Measurements from ENCODE around the gene CHST8.

Gene CHST8

GRCh38 chr19:33621811-33622504, at the start of gene CHST8:
TSS of gene CHST8 (plus strand) at chr19:33621953. CDS start at chr19:33689262, 67,309 bp downstream.
- Histone ChIP-seq H3K27me3 (ENCODE audit: low read depth) (peaks cover 26% of the 10 kb centered on the region), H3K4me1 (no peaks in the 10 kb centered on the region), H3K9me3 (no peaks in the 10 kb centered on the region), H3K36me3 (replicated peaks) (no peaks in the 10 kb centered on the region), H3K4me3 (peak within 1 kb of the TSS; percentile 38)
- in situ Hi-C loops (cut with MboI; ENCODE audit: low sequenced_read_pairs): no loop called here
- DNase-seq (ENCODE audit: low spot score in 2 of 2): peak; percentile 52 to 80

- in situ Hi-C loops (cut with MboI; ENCODE audit: low sequenced_read_pairs): no loop called here
- no peaks in the 10 kb centered on the region for H3K36me3 ChIP-seq (replicated peaks)
- no peak for DNase-seq (ENCODE audit: low spot score in 2 of 2)
- no peak overlapping the region for H3K4me3 ChIP-seq
- H3K4me1 ChIP-seq: 0 out of 2 replicates have a peak, but pooled peaks cover 2% of the 10 kb centered on the region
- no peaks in the 10 kb centered on the region for H3K27me3 ChIP-seq (ENCODE audit: low read depth)
- H3K9me3 ChIP-seq: peaks cover 9% of the 10 kb centered on the region; the same call in 1 of the 2 replicates
Measured at GRCh38 chr19:33572929-33573328, 48.8 kb upstream of the CHST8 start.

- H3K4me1 ChIP-seq: 0 out of 2 replicates have a peak, but pooled peaks cover 2% of the 10 kb centered on the region
- H3K9me3 ChIP-seq: peaks cover 9% of the 10 kb centered on the region; the same call in 1 of the 2 replicates
- H3K4me3 ChIP-seq: no peak overlapping the region
- H3K27me3 ChIP-seq (ENCODE audit: low read depth): no peaks in the 10 kb centered on the region
- DNase-seq (ENCODE audit: low spot score in 2 of 2): no peak
- in situ Hi-C loops (cut with MboI; ENCODE audit: low sequenced_read_pairs): no loop called here
- no peaks in the 10 kb centered on the region for H3K36me3 ChIP-seq (replicated peaks)
Measured at GRCh38 chr19:33574824-33575223, 46.9 kb upstream of the CHST8 start.

GRCh38 chr19:33578697-33579096, 43.1 kb upstream of the CHST8 start:
- Histone ChIP-seq H3K27me3 (ENCODE audit: low read depth) (no peaks in the 10 kb centered on the region), H3K4me3 (no peak overlapping the region), H3K36me3 (replicated peaks) (no peaks in the 10 kb centered on the region), H3K9me3 (peaks cover 9% of the 10 kb centered on the region; the same call in 1 of the 2 replicates), H3K4me1 (0 out of 2 replicates have a peak, but pooled peaks cover 2% of the 10 kb centered on the region)
- in situ Hi-C loops (cut with MboI; ENCODE audit: low sequenced_read_pairs): no loop called here
- no peak for DNase-seq (ENCODE audit: low spot score in 2 of 2)

- 0 out of 2 replicates have a peak, but pooled peaks cover 2% of the 10 kb centered on the region for H3K4me1 ChIP-seq
- no peaks in the 10 kb centered on the region for H3K36me3 ChIP-seq (replicated peaks)
- H3K27me3 ChIP-seq (ENCODE audit: low read depth): no peaks in the 10 kb centered on the region
- H3K9me3 ChIP-seq: no peaks in the 10 kb centered on the region
- in situ Hi-C loops (cut with MboI; ENCODE audit: low sequenced_read_pairs): no loop called here
- no peak for DNase-seq (ENCODE audit: low spot score in 2 of 2)
- H3K4me3 ChIP-seq: no peak overlapping the region
Measured at GRCh38 chr19:33580026-33580644, 41.6 kb upstream of the CHST8 start.

GRCh38 chr19:33580645-33581037, 41.1 kb upstream of the CHST8 start:
- no peak for DNase-seq (ENCODE audit: low spot score in 2 of 2)
- H3K4me1 ChIP-seq: 0 out of 2 replicates have a peak, but pooled peaks cover 2% of the 10 kb centered on the region
- in situ Hi-C loops (cut with MboI; ENCODE audit: low sequenced_read_pairs): no loop called here

GRCh38 chr19:33582914-33583313, 38.8 kb upstream of the CHST8 start:
- in situ Hi-C loops (cut with MboI; ENCODE audit: low sequenced_read_pairs): no loop called here
- H3K4me3 ChIP-seq: no peak overlapping the region
- H3K27me3 ChIP-seq (ENCODE audit: low read depth): no peaks in the 10 kb centered on the region
- H3K4me1 ChIP-seq: no peaks in the 10 kb centered on the region
- DNase-seq (ENCODE audit: low spot score in 2 of 2): no peak
- no peaks in the 10 kb centered on the region for H3K36me3 ChIP-seq (replicated peaks)
- H3K9me3 ChIP-seq: no peaks in the 10 kb centered on the region

More at GRCh38 chr19:33580645-33581037, 41.1 kb upstream of the CHST8 start:
- Histone ChIP-seq H3K27me3 (ENCODE audit: low read depth) (no peaks in the 10 kb centered on the region), H3K4me3 (no peak overlapping the region), H3K36me3 (replicated peaks) (no peaks in the 10 kb centered on the region), H3K9me3 (no peaks in the 10 kb centered on the region)

- Histone ChIP-seq H3K4me3 (no peak overlapping the region), H3K9me3 (no peaks in the 10 kb centered on the region), H3K27me3 (ENCODE audit: low read depth) (no peaks in the 10 kb centered on the region), H3K4me1 (no peaks in the 10 kb centered on the region), H3K36me3 (replicated peaks) (no peaks in the 10 kb centered on the region)
- DNase-seq (ENCODE audit: low spot score in 2 of 2): no peak
- in situ Hi-C loops (cut with MboI; ENCODE audit: low sequenced_read_pairs): no loop called here
Measured at GRCh38 chr19:33587150-33587549, 34.6 kb upstream of the CHST8 start.

GRCh38 chr19:33590224-33590623, 31.5 kb upstream of the CHST8 start:
- in situ Hi-C loops (cut with MboI; ENCODE audit: low sequenced_read_pairs): no loop called here
- no peak for DNase-seq (ENCODE audit: low spot score in 2 of 2)
- no peaks in the 10 kb centered on the region for H3K9me3 ChIP-seq
- H3K4me3 ChIP-seq: no peak overlapping the region
- no peaks in the 10 kb centered on the region for H3K36me3 ChIP-seq (replicated peaks)
- no peaks in the 10 kb centered on the region for H3K27me3 ChIP-seq (ENCODE audit: low read depth)
- no peaks in the 10 kb centered on the region for H3K4me1 ChIP-seq

- no peaks in the 10 kb centered on the region for H3K9me3 ChIP-seq
- no peaks in the 10 kb centered on the region for H3K27me3 ChIP-seq (ENCODE audit: low read depth)
- H3K4me3 ChIP-seq: no peak overlapping the region
- H3K36me3 ChIP-seq (replicated peaks): no peaks in the 10 kb centered on the region
- in situ Hi-C loops (cut with MboI; ENCODE audit: low sequenced_read_pairs): no loop called here
- H3K4me1 ChIP-seq: no peaks in the 10 kb centered on the region
- no peak for DNase-seq (ENCODE audit: low spot score in 2 of 2)
Measured at GRCh38 chr19:33595783-33596182, 26.0 kb upstream of the CHST8 start.

GRCh38 chr19:33601583-33601982, 20.2 kb upstream of the CHST8 start:
- H3K9me3 ChIP-seq: peaks cover 5% of the 10 kb centered on the region
- no peaks in the 10 kb centered on the region for H3K4me1 ChIP-seq
- in situ Hi-C loops (cut with MboI; ENCODE audit: low sequenced_read_pairs): no loop called here
- DNase-seq (ENCODE audit: low spot score in 2 of 2): no peak
- peaks cover under 1% of the 10 kb centered on the region; the same call in 1 of the 2 replicates for H3K27me3 ChIP-seq (ENCODE audit: low read depth)
- no peaks in the 10 kb centered on the region for H3K36me3 ChIP-seq (replicated peaks)
- no peak overlapping the region for H3K4me3 ChIP-seq

- Histone ChIP-seq H3K27me3 (ENCODE audit: low read depth) (peaks cover 3% of the 10 kb centered on the region; the same call in 1 of the 2 replicates), H3K4me3 (no peak overlapping the region), H3K4me1 (no peaks in the 10 kb centered on the region), H3K9me3 (peaks cover 5% of the 10 kb centered on the region), H3K36me3 (replicated peaks) (no peaks in the 10 kb centered on the region)
- DNase-seq (ENCODE audit: low spot score in 2 of 2): no peak
- in situ Hi-C loops (cut with MboI; ENCODE audit: low sequenced_read_pairs): no loop called here
Measured at GRCh38 chr19:33602576-33603204, 19.1 kb upstream of the CHST8 start.

GRCh38 chr19:33603377-33603776, 18.4 kb upstream of the CHST8 start:
- peaks cover 3% of the 10 kb centered on the region; the same call in 1 of the 2 replicates for H3K27me3 ChIP-seq (ENCODE audit: low read depth)
- in situ Hi-C loops (cut with MboI; ENCODE audit: low sequenced_read_pairs): no loop called here
- peaks cover 5% of the 10 kb centered on the region for H3K9me3 ChIP-seq
- H3K4me1 ChIP-seq: no peaks in the 10 kb centered on the region
- no peak overlapping the region for H3K4me3 ChIP-seq
- DNase-seq (ENCODE audit: low spot score in 2 of 2): no peak
- no peaks in the 10 kb centered on the region for H3K36me3 ChIP-seq (replicated peaks)

- no peak for DNase-seq (ENCODE audit: low spot score in 2 of 2)
- H3K9me3 ChIP-seq: peaks cover 5% of the 10 kb centered on the region
- in situ Hi-C loops (cut with MboI; ENCODE audit: low sequenced_read_pairs): no loop called here
- H3K4me3 ChIP-seq: no peak overlapping the region
- H3K27me3 ChIP-seq (ENCODE audit: low read depth): peaks cover 3% of the 10 kb centered on the region; the same call in 1 of the 2 replicates
- H3K36me3 ChIP-seq (replicated peaks): no peaks in the 10 kb centered on the region
- no peaks in the 10 kb centered on the region for H3K4me1 ChIP-seq
Measured at GRCh38 chr19:33604651-33605050, 17.1 kb upstream of the CHST8 start.

Data from HAP-1 (cell line).